C1 segment of cervical spinal cord (tissue), 14 donors: ENCODE results near the gene SOD2.
"Not testable (repeated sequence)": the region's sequence is repeated elsewhere in the genome, so short reads cannot be mapped to it uniquely, and the experiment has no call there.

ENCODE experiments used
- DNase-seq, 14 donors: peaks; one replicate each; lab custom pipeline; 2025; lab: John Stamatoyannopoulos, UW

SOD2 gene

DNA sequence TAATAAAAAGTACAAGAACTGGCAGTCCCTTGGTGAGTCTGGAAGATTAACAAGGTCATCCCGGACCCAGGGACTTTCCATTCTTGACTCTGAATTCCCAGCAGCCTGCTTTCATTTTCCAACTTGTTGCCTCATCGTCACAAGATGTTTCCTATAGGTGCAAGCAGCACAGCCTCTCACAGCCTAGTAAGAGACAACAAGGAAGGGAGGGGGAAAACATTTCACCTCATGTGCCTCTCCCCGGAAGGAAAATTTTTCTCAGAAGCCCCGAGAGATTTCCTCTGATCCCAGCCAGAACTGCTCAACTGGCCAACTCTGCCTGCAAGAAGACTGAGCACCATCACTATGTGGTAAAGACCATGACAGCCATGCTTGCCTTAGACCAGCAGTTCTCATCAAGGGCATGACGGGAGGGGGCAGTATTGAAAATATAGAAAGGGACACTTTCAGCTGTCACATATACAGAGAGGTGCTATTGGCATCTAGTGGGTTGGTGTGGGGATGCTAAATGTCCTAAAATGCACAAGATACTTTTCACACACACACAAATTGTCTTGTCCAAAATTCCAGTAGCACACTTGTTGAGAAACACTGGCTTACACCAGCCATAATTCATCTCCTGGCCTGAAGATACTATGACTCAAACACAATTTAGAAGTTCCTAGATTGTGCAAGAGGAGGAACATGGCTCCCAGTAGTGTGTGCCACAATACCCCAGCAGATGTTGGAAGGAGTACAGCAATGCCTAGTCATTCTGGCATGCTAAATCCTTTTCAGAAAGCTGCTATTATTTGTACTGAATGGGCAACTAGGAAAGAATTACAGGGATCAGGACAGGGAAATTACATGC, 23.4 kb upstream of the SOD2 start:
- DNase-seq: peak in 2 of 14 donors; percentile 28 to 60

DNA sequence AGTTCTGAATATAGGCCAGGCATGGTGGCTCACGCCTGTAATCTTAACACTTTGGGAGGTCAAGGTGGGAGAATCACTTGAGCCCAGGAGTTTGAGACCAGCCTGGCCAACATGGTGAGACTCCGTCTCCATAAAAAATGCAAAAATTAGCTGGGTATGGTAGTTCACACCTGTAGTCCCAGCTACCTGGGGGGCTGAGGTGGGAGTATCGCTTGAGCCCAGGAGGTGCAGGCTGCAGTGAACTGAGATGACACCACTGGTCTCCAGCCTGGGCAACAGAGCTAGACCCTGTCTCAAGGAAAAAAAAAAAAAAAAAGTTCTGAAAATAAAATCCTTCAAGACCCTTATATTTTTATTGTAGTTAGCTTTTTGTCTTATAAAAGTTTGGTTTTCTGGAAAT, 22.6 kb upstream of the SOD2 start:
- no peak for DNase-seq

DNA sequence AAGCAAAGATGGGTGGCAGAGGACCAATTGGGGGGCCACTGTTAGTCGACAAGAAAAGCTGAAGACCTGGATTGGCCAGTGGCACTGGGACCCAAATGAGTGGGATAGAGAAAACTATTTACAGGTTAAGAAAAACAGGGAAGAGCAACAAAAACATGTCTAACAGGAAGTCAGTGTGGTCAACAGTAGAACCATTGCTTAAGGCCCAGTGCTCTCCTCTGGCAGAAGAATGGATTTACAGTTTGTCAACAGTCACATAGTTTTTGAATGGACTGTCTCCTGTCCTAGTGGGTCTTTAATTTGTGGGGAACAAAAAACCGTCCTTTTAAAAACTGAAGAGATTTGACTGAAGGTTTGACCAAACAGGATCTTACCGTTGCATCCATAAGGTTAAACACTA, 22.1 kb upstream of the SOD2 start:
- DNase-seq: no peak

DNA sequence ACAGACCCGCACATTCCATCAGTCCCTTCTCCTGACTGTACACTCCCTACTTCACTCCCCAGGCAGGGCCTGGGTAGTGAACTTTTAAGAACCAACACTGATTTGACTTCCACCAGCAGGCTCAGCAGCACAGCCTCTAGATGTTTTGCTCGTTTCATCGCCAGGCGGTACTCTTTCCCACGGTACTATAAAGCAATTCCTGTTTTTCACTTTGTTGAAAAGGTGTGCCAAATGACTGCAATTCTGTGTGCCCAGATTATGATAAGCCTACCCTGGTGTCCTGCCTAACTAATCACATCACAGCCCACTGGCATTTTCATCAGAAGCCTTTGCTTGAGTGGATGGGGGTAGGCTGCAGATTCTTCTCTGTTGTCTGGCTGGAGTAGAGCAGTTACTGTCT, 21.4 kb upstream of the SOD2 start:
- no peak for DNase-seq

DNA sequence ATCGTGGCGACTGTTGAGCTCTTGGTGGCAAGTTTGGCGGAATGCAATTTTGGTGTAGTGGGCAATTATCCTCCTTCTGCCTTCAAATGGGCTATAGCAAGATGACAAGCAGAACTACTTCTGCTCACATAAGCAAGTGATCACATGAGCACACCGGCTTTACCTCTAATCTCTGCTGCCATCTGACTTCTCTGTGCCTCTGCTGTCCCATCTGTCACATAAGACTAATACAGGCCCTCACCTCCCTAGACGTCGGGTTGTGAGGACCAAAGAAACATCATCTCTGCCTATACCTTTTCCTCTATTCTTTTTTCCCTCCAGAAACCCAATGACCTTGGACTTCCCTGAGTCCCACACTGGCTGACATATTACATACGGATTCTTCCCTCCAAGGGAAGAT, 20.9 kb upstream of the SOD2 start:
- DNase-seq: no peak

DNA sequence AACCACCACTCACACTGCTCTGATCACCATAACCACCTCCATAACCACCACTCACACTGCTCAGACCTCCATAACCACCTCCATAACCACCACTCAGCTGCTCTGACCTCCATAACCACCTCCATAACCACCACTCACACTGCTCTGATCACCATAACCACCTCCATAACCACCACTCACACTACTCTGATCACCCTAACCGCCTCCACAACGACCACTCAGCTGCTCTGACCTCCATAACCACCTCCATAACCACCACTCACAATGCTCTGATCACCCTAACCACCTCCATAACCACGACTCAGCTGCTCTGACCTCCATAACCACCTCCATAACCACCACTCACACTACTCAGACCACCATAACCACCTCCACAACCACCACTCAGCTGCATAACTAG, 19.3 kb upstream of the SOD2 start:
- not testable (repeated sequence) for DNase-seq

DNA sequence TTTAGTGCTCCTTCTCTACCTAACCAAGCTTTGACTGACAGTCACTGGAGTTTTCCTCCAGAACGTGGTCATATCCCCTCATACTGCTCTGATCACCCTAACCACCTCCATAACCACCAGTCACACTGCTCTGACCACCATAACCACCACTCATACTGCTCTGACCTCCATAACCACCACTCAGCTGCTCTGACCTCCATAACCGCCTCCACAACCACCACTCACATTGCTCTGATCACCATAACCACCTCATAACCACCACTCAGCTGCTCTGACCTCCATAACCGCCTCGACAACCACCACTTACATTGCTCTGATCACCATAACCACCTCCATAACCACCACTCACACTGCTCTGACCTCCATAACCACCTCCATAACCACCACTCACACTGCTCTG, 17.6 kb upstream of the SOD2 start:
- DNase-seq: not testable (repeated sequence)

DNA sequence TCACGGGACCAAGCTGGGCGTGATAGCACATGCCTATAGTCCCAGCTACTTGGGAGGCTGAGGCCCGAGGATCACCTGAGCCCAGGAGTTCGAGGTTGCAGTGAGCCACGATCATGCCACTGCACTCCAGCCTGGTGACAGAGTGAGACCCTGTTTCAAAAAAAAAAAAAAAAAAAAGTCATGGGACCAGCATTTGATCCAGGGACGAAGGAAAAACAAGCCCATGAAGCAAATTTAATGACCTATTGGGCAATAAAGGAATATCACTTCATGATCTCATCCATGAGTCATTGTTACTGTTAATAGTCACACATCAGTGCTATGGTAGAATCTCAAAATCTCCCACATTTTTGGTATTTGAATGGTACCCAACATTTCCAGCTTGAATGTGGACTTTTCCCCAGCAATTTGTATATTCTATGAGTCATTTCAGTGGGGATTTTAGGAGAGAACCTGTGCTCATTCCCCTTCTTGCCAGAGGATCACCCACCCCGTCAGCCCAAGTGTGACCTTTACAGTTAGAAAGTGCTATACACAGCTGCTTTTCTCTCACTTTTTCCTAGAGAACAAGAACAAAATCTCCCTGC, 8.5 kb upstream of the SOD2 start:
- DNase-seq: peak in 1 of 14 donors; percentile 9

DNA sequence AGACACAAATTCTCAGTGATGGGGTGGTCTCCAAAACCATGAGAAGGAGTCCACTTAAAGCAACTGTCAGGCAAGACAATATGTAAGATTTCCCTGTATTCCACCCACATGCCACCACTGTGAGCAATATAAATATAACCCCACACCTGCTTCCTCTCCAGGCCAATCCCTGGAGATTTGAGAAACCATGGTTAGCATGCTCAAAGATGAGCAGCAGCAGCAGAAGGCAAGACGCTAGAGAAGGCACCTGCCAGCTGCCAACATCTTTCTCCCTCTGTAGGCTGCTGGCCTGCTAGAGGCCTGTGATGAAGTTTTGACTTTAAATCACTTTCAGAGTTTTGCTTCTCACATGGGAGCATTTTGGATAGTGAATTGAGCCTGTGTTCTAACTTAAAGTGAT, 7.9 kb upstream of the SOD2 start:
- DNase-seq: no peak

DNA sequence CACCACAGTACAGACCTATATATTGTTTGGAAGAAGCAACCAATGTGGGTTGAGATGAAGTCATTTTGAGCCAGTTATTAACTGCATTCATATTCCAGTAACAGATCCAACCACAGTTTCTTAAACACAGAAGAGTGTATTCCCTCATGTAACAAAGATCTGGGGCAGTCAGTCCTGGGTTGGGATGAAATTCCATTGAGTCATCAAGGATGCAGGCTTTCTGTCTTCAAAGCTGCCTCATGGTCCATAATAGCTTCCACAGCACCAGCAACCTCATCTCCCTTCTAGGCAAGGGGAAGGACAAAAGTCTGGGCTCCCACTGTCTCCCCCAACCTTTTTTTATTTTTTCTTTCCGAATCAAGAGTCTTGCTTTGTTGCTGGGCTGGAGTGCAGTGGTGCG, 2.9 kb upstream of the SOD2 start:
- DNase-seq: no peak

DNA sequence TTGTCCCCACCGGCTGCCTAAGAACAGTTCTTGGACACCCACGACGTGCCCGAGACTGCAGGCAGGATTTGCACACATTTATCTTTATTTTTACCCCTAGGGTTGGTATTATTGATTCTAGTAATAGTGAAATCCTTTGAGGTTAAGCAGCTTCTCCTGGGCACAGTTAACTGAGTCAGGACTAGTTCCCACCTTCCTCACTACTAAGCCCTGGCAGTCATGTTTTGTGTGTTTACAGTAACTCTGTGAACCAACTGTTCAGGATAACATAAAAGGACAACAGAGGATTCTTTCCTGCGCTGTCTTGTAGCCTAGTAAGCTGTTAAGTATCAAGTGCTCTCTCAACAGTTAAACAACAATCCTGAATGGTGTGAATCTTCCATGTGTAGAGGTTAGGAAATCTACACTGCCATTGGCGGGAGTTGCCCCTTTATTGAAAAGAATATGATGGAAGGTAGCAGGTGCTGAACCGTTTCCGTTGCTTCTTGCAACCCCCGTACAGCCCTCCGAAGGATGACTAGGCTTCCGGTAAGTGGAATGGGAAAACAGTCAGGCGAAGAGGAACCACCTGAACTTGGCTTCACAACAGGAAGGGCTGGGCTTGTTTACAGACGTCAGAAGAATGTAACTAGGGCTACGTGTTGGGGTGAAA, 979 bp upstream of the SOD2 start:
- DNase-seq: peak in 2 of 14 donors; percentile 27 to 39

DNA sequence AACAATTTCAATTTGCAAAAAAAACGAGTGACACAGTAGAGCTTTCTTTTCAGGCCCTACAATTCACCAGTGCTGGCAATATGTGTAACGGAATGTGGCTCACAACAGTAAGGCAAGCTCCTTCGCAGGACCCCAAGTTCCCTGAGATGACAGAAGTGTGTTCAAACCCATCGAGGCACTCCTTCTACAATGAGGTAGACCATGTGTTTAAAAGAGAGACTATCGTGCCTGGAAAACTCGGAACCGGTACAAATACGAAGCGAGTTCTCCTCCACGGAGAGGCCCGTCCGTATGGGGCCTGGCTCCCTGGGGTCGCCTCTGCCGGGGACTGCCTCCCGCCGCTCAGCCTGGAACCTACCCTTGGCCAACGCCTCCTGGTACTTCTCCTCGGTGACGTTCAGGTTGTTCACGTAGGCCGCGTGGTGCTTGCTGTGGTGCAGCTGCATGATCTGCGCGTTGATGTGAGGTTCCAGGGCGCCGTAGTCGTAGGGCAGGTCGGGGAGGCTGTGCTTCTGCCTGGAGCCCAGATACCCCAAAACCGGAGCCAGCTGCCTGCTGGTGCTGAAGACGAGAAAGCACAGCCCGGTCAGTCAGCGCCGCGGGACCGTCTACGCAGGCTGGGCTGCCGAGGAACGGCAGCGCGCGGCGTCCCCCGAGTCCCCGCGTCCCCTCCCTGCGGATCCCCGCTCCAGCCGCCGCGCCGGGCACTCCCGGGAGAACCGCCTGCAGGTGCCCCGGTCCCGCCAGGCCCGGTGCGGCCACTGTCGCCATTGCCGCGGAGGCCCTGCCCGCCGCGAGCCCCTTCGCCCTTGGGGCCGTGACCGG, 526 bp downstream of the SOD2 start:
- peak in 8 of 14 donors; percentile 19 to 73 (median 43) for DNase-seq

DNA sequence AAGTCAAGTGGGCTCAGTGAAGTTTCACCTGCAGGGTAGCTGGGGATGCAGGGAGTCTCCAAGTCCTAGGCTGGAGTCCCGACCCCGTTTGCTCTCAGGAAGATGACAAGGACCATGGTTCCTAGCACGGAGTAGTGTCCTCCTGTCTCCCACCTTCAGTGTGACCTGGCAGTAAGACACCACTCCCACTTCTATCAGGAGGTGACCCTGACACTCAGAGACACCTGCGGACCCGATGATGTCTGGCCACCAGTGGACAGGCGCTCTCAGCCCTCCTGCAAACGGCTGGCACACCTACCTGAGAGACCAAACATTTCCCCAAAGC, 1.1 kb downstream of the SOD2 start:
- peak in 4 of 14 donors; percentile 13 to 51 (median 26) for DNase-seq

DNA sequence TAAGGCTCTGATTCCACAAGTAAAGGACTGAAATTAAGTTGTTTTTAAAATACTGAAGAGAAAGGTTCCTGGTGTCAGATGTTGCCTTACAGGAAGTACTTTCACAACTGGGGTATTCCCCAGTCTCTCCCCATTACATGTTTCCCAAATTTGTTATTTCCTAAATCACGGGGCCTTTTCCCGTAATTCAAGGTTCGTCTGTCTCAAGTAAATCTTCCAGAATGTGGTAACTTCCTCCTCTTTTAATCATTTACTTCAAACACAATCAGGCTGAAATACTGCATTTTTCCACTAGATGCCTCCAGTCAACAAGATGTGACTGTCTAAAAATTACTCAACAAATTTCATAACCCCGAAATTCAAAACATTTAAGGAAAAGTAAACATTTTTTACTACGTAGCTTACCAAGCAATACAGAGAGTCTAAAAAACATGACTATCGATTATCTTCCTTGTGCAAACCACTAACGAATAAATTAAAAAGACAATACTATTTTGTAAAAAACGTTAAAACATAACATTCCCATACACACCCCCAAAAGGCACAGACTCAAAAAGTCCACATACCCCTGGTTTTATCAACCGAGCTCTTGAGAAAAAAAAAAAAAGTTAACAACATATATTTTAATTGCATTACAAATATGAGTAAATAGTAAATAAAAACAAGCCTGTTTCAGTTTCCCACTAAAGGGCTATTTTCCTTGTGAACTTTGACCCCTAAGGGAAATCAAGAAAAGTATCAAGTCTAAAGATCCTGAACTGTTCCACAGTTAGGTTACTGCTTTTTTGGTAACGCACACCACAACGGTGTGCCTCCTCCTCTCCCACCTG, 1.7 kb downstream of the SOD2 start:
- peak in 2 of 14 donors; percentile 10 to 27 for DNase-seq

DNA sequence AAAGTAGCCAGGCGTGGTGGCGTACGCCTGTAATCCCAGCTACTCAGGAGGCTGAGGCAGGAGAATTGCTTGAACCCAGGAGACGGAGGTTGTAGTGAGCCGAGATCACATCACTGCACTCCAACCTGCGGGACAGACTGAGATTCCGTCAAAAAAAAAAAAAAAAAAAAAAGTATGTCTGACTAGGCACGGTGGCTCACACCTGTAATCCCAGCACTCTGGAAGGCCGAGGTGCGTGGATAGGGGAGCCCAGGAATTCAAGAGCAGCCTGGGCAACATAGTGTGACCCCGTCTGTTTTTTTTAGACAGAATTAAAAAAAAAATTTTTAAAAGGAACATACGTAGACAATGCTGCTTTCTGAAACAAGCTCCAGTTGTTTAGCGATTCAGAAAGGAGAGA, 2.9 kb downstream of the SOD2 start:
- not testable (repeated sequence) for DNase-seq

DNA sequence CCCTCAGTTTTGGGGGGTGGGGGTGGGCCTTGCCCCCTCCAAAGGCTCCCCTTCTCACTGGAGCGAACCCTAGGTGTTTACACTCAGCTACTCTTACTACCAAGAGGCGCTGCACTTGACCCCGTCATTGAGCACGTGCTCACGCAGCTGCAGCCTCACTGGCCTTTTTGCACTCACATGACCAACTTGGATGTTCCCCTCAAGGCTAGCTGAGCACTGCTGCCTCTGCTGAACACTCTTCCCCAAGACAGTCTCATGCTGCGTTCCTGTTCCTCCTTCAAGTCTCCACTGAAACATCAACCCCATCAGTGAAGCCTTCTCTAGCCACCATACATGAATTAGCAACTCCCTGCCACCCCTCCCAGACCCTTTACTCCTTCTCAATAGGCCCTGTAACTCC, 4.0 kb downstream of the SOD2 start:
- DNase-seq: no peak

DNA sequence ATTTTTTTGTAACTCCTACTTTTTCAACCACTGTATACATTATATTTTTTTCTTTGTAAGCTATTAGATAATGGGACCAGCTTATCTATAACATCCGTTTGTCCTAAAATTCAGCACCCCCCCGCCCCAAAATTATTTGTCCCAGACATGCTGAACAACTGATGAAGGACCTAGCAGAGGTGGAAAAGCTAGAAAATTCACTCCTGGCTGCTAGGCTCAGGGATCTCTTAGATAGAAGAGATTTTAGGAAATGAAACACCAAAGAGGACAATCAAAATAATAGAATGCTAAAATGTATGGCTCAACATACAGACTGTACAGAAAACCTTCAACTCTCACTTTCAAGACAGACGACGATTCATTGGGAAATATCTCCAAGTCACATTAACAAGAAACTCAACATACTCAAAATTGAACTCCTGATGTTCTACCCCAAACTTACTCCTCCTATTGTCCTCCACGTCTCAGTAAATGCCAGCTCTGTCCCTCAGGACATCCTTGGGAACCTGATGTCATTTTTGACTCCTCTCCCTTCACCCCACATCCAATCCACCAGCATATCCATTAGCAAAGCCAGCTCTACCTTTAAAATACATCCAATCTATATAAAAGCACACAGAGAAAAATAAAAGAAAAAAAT, 4.7 kb downstream of the SOD2 start:
- no peak for DNase-seq

DNA sequence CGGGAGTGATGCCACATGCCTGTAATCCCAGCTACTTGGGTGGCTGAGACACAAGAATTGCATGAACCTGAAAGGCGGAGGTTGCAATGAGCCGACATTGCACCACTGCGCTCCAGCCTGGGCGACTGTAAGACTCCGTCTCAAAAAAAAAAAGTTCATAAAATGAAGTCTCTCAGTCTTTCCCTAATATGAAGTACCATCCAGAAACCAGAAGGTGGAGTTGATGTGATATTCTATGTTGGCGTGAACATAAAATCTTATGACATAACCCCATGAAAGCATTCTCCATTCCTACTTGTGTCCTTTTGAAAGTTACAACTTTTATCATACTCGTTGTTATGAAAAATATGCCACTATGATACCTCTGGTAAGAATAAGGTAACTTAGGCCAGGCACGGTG, 5.7 kb downstream of the SOD2 start:
- DNase-seq: no peak

DNA sequence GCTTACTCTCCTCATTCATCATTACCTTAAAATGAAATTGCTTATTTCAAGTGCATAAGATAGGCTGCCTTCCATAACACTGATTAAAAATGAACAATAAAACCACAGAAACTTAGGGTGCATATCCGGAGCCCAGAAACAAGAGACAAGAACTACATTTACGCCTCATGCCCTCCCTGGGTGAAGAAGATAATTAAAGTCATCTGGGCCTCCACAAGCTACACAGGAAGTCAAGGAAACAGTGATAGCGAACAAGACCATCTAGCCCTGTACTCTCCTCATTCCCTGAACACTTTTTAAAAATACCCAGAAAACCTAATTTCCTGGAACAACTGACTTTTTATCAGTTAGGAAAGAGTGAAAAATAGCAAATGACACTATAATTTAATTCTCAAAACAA, 6.3 kb downstream of the SOD2 start:
- no peak for DNase-seq

DNA sequence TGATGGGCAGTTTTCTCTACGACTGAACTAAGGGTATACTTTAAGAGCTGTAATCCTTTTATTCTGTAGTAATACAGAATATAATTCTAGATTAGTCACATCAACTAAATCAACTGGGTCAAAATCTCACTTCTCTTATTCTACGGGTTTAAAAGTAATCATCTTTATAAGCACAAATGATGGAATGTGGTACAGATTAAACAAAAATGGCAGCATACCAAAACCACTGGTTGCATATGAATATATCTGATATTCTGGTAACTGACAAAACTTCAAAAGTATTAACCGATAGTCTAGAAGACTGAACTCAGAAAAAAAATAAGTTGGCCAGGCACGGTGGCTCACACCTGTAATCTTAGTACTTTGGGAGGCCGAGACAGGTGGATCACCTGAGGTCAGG, 7.0 kb downstream of the SOD2 start:
- DNase-seq: no peak

DNA sequence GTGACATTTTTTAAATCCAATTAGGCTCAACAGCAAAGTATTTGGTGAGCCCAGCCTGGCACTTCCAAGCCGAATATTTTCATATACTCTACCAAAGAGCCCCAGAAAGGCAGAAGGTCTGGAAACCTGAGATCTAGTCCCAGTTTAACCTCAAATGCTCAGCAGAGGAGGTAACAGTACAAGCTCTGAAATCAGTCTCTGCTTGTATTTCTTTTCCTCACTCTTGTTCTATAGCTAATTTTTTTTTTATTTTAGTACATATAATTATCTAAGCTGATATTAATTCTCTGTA, 9.1 kb downstream of the SOD2 start:
- no peak for DNase-seq
